AG04450 (cell line): ENCODE data around the gene SGMS1. TPM values are rescaled to one million over a fixed set of nuclear protein-coding genes. Genes with fewer than 3 reads are reported as not detected.
A peak's percentile ranks its signal among the peaks of the same experiment; 100 is the strongest.

ENCODE experiments used
- CTCF ChIA-PET: fragments of 300-600, 350-600 bp; formaldehyde crosslinking; extraction: SDS; loops from one replicate; lab custom pipeline; 2022; ENCODE audit warnings: antibody characterized with exemption, inconsistent platforms; lab: Charles Lee
- POLR2A ChIA-PET: fragments of 350-600 bp; formaldehyde crosslinking; extraction: SDS; loops from one replicate; lab custom pipeline; 2021; ENCODE audit warnings: antibody characterized with exemption, inconsistent platforms; lab: Yijun Ruan, JAX
- DNase-seq: peaks from one replicate; pipeline ENCODE4 v3.0.0-alpha.2; 2011; ENCODE audit warnings: low read depth, low spot score
- H3K27ac ChIP-seq: one replicate; pipeline ENCODE4 v1.5.1; 2012; ENCODE audit warnings: low read depth, low read length, control low read depth
- H3K27me3 ChIP-seq: one replicate; pipeline ENCODE4 v1.6.0; 2012; ENCODE audit warnings: low read length; ENCODE audit not compliant: control insufficient read depth, insufficient read depth
- H3K4me3 ChIP-seq: 2 replicates; pipeline ENCODE4 v1.5.1; 2011; ENCODE audit warnings: mild to moderate bottlenecking, low read depth, low read length, control low read depth
- H3K9me3 ChIP-seq: 2 replicates; pipeline ENCODE4 v1.5.1; 2012; ENCODE audit warnings: low read length; ENCODE audit not compliant: control insufficient read depth, insufficient read depth
- polyA plus RNA-seq: library from polyadenylated mRNA; depleted of rRNA; stranded (reverse); fragments of >200 nt; gene quantifications from 2 replicates; pipeline ENCODE4 v1.2.3, GENCODE V29; 2011
- TF ChIP-seq, protein P1 (sequence below): IDR thresholded peaks from 2 replicates; pipeline ENCODE4 v1.5.1; 2011; ENCODE audit warnings: low read depth, low read length, control low read depth, inconsistent platforms

Gene SGMS1
- polyA plus RNA-seq, 1 experiment: 17.7 TPM

- TF ChIP-seq, protein P1, sequence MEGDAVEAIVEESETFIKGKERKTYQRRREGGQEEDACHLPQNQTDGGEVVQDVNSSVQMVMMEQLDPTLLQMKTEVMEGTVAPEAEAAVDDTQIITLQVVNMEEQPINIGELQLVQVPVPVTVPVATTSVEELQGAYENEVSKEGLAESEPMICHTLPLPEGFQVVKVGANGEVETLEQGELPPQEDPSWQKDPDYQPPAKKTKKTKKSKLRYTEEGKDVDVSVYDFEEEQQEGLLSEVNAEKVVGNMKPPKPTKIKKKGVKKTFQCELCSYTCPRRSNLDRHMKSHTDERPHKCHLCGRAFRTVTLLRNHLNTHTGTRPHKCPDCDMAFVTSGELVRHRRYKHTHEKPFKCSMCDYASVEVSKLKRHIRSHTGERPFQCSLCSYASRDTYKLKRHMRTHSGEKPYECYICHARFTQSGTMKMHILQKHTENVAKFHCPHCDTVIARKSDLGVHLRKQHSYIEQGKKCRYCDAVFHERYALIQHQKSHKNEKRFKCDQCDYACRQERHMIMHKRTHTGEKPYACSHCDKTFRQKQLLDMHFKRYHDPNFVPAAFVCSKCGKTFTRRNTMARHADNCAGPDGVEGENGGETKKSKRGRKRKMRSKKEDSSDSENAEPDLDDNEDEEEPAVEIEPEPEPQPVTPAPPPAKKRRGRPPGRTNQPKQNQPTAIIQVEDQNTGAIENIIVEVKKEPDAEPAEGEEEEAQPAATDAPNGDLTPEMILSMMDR: no peak
- Histone ChIP-seq H3K27ac (peak overlapping the region; percentile 63), H3K4me3 (peak overlapping the region; percentile 10; the same call in 1 of the 2 replicates), H3K9me3 (no peaks in the 10 kb centered on the region), H3K27me3 (no peaks in the 10 kb centered on the region)
- DNase-seq: peak; percentile 85
- ChIA-PET CTCF (interaction anchor here (0.6 to 1.1 kb wide), 5 partner anchors 8 to 141 kb away, joined by 3 to 4 read pairs (median 3); no protein-coding TSS in a partner anchor), POLR2A (interaction anchor here (0.8 to 1.5 kb wide), 5 partner anchors 9 to 143 kb away, joined by 3 to 6 read pairs (median 5); partner anchors contain the start of gene SGMS1)
These were observed 62.5 kb downstream of the SGMS1 start for GRCh38 chr10:50561266-50561665.

- H3K27me3 ChIP-seq: no peaks in the 10 kb centered on the region
These were observed 63.4 kb downstream of the SGMS1 start for GRCh38 chr10:50560370-50560769.

DNA sequence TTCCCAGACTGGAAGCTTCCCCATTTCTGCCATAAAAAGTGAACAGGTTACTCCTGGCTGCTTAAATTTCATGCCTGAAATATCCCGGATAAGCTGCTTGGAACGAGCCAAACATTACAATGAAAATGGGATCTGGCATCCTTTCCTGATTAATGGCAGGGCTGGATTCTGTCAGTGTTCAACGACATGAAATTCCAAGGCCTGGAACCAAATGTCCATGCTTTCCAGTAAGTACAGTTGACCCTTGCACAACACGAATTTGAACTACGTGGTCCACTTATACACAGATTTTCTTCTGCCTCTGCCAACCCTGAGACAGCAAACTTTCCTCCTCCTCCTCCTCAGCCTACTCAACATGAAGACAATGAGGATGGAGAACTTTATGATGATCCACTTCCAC, 65.4 kb downstream of the SGMS1 start:
- DNase-seq: no peak
- Histone ChIP-seq H3K4me3 (no peak overlapping the region), H3K9me3 (no peaks in the 10 kb centered on the region), H3K27me3 (no peaks in the 10 kb centered on the region), H3K27ac (no peak overlapping the region)
- ChIA-PET CTCF (no interaction called here), POLR2A (no interaction called here)
- TF ChIP-seq, protein P1: no peak

More at GRCh38 chr10:50560370-50560769, 63.4 kb downstream of the SGMS1 start:
- DNase-seq: no peak
- TF ChIP-seq, protein P1: no peak
- H3K9me3 ChIP-seq: no peaks in the 10 kb centered on the region
- ChIA-PET CTCF (no interaction called here), POLR2A (no interaction called here)
- H3K4me3 ChIP-seq: no peak overlapping the region
- no peak overlapping the region for H3K27ac ChIP-seq

- Histone ChIP-seq H3K27ac (no peak overlapping the region), H3K27me3 (no peaks in the 10 kb centered on the region), H3K9me3 (no peaks in the 10 kb centered on the region), H3K4me3 (no peak overlapping the region)
- POLR2A ChIA-PET: no interaction called here
- no peak for DNase-seq
- CTCF ChIA-PET: interaction anchor here (0.6 to 1.0 kb wide), 2 partner anchors 67 to 96 kb away, joined by 3 to 9 read pairs; no protein-coding TSS in a partner anchor
- TF ChIP-seq, protein P1: no peak
These were observed 66.5 kb downstream of the SGMS1 start for GRCh38 chr10:50557130-50557682.

DNA sequence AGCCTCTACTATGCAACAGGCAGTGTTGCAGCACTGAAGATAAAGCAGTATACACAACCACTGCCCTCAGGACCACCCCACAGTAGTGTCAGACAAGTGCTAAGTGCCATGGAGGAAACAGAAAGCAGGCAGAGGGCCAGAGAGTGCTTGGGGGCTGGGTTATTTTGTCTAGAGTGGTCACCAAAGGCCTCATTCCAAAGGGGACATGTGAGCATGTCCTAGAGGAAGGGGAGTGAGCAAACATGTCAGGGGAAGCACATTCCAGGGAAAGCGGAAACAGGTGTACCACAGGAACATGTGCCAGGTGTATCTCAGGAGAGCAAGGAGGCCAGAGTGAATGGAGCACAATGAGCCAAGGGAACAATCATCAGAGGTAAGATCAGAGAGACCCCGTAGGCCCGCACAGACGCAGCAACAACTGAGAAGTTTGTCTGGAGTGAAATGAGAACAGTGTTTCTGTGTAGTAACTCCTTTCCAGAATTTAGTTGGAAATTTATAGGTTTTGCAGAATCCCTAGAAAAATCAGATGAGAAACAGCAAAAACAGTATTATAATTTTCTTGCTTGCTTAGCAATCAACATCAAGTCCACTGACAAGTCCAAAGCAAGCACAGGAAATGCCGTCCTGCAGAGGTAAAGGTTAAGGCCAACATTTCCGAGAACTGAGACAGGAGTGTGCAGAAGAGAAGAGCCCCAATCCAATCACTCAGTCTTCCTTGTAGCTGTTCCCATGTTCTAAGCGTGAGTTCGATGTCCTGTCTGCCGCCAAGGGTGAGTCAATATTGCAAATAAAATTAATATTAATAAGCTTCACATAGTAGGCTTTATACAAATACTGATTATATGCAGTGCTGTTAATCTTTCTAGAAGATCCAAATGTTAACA, 67.3 kb downstream of the SGMS1 start:
- H3K27ac ChIP-seq: no peak overlapping the region
- no peaks in the 10 kb centered on the region for H3K9me3 ChIP-seq
- ChIA-PET POLR2A (interaction anchor here (1.2 kb wide), 1 partner anchor 49 kb away, joined by 3 read pairs; no protein-coding TSS in a partner anchor), CTCF (interaction anchor here (1.0 kb wide), 1 partner anchor 68 kb away, joined by 9 read pairs; no protein-coding TSS in a partner anchor)
- no peak overlapping the region for H3K4me3 ChIP-seq
- TF ChIP-seq, protein P1: no peak
- DNase-seq: no peak
- no peaks in the 10 kb centered on the region for H3K27me3 ChIP-seq
